ENCODE data around the gene ATP6V1C2. TPM values are rescaled to one million over a fixed set of nuclear protein-coding genes. Genes with fewer than 3 reads are reported as not detected.

Gene ATP6V1C2
- total and polyA plus RNA-seq, 11 donors = 0.32 to 2.1 (median 0.48) TPM; not detected in 1

- H3K4me1 ChIP-seq = peaks cover 0 to 14% (median 1%) of the 10 kb centered on the region in 12 donors
- no peaks in the 10 kb centered on the region for H3K36me3 ChIP-seq
- no peak overlapping the region for H3K4me3 ChIP-seq
- intact Hi-C loops (cut with DNase I) = loop anchor here in 6 of 10 donors (1.0 to 10.0 kb wide), 8 partner anchors 80 to 752 kb away; partner anchors contain the start of gene KCNF1 (in 2 of the 6)
- H3K9me3 ChIP-seq = no peaks in the 10 kb centered on the region
- H3K27me3 ChIP-seq = peaks cover 6 to 47% (median 13%) of the 10 kb centered on the region in 9 donors
- H3K27ac ChIP-seq = no peak overlapping the region
- 7 to 16% (median 15%) methylated on average over 22 to 30 of the region's 30 CpGs for WGBS, 4 donors
- DNase-seq = peak; percentile 73 to 89 (median 79)
- TF ChIP-seq CTCF (IDR thresholded peaks at IDR 0.05) (peak; percentile 92 to 99 (median 96)), POLR2A (IDR thresholded peaks at IDR 0.05) (no peak)
- ATAC-seq = peak; percentile 69 to 85 (median 84)
Observed at GRCh38 chr2:10832203-10832936, 110.9 kb downstream of the ATP6V1C2 start.

GRCh38 chr2:10833021-10833420 is 111.6 kb downstream of the ATP6V1C2 start:
- no peak for TF ChIP-seq POLR2A (IDR thresholded peaks at IDR 0.05)
- TF ChIP-seq CTCF (IDR thresholded peaks at IDR 0.05) = no peak
- WGBS, 4 donors = 69 to 87% (median 79%) methylated on average over 10 of the region's 10 CpGs

GRCh38 chr2:10834068-10834655 is 112.7 kb downstream of the ATP6V1C2 start:
- ATAC-seq (no peak), DNase-seq (no peak)
- WGBS, 4 donors = 77 to 87% (median 82%) methylated on average over 8 of the region's 8 CpGs
- no peak overlapping the region for H3K4me3 ChIP-seq
- no peak overlapping the region for H3K27ac ChIP-seq
- peaks cover 6 to 39% (median 14%) of the 10 kb centered on the region in 9 donors for H3K27me3 ChIP-seq
- peaks cover 0 to 14% (median 1%) of the 10 kb centered on the region in 12 donors for H3K4me1 ChIP-seq
- H3K36me3 ChIP-seq = no peaks in the 10 kb centered on the region
- TF ChIP-seq POLR2A (IDR thresholded peaks at IDR 0.05) (no peak), CTCF (IDR thresholded peaks at IDR 0.05) (no peak)
- intact Hi-C loops (cut with DNase I) = loop anchor here in 7 of 10 donors (2.0 to 10.0 kb wide), 8 partner anchors 67 to 751 kb away; partner anchors contain the start of gene KCNF1 (in 2 of the 7)
- no peaks in the 10 kb centered on the region for H3K9me3 ChIP-seq

More at GRCh38 chr2:10833021-10833420, 111.6 kb downstream of the ATP6V1C2 start:
- no peak for ATAC-seq
- Histone ChIP-seq H3K27me3 (peaks cover 6 to 47% (median 13%) of the 10 kb centered on the region in 9 donors), H3K4me3 (no peak overlapping the region), H3K27ac (no peak overlapping the region), H3K9me3 (no peaks in the 10 kb centered on the region), H3K4me1 (peaks cover 0 to 14% (median 1%) of the 10 kb centered on the region in 12 donors), H3K36me3 (no peaks in the 10 kb centered on the region)
- no peak for DNase-seq
- intact Hi-C loops (cut with DNase I) = loop anchor here in 5 of 10 donors (2.0 to 10.0 kb wide), 7 partner anchors 79 to 752 kb away; partner anchors contain the start of gene KCNF1 (in 2 of the 5)

Other genes starting within 250 kb of the ATP6V1C2 start
- 10 to 100 TPM; 15.3 to 21.3 (median 18.3) TPM for gene NOL10, start 31.7 kb upstream of the ATP6V1C2 start, total RNA-seq
- 10 to 100 TPM in 1 of 2 donors, 1 to 10 TPM in 1; 8.2 to 17.5 TPM for gene NOL10, start 31.7 kb upstream of the ATP6V1C2 start, polyA plus RNA-seq
- gene PDIA6, start 91.2 kb downstream of the ATP6V1C2 start, total RNA-seq = 100 to 1,000 TPM in 6 of 9 donors, 10 to 100 TPM in 3; 78.2 to 178 (median 110) TPM
- 100 to 1,000 TPM in 1 of 2 donors, 10 to 100 TPM in 1; 32.0 to 402 TPM for gene PDIA6, start 91.2 kb downstream of the ATP6V1C2 start, polyA plus RNA-seq
- under 1 TPM in 4 of 9 donors, not detected in 5; 0.20 to 0.36 (median 0.28) TPM for gene KCNF1, start 190.3 kb downstream of the ATP6V1C2 start, total RNA-seq
- gene KCNF1, start 190.3 kb downstream of the ATP6V1C2 start, polyA plus RNA-seq = under 1 TPM; 0.22 to 0.23 TPM

Measured in heart left ventricle (tissue), 16 donors.